HFF-Myc (cell line): ENCODE measurements around the gene PXDN.

Experiments
- DNase-seq: peaks from one replicate; pipeline ENCODE4 v3.0.0-alpha.2; 2011; ENCODE audit warnings: low read depth; ENCODE audit errors: extremely low read depth
- H3K4me3 ChIP-seq: replicated peaks from 2 replicates; pipeline ENCODE4 v1.5.1; 2011; ENCODE audit warnings: low read depth, mild to moderate bottlenecking, control low read depth, low read length
- TF ChIP-seq, protein P1 (sequence below): IDR thresholded peaks from 2 replicates; pipeline ENCODE4 v1.5.1; 2012; ENCODE audit warnings: mild to moderate bottlenecking, low read depth, low read length, control low read depth; ENCODE audit errors: missing control alignments

PXDN gene

DNA sequence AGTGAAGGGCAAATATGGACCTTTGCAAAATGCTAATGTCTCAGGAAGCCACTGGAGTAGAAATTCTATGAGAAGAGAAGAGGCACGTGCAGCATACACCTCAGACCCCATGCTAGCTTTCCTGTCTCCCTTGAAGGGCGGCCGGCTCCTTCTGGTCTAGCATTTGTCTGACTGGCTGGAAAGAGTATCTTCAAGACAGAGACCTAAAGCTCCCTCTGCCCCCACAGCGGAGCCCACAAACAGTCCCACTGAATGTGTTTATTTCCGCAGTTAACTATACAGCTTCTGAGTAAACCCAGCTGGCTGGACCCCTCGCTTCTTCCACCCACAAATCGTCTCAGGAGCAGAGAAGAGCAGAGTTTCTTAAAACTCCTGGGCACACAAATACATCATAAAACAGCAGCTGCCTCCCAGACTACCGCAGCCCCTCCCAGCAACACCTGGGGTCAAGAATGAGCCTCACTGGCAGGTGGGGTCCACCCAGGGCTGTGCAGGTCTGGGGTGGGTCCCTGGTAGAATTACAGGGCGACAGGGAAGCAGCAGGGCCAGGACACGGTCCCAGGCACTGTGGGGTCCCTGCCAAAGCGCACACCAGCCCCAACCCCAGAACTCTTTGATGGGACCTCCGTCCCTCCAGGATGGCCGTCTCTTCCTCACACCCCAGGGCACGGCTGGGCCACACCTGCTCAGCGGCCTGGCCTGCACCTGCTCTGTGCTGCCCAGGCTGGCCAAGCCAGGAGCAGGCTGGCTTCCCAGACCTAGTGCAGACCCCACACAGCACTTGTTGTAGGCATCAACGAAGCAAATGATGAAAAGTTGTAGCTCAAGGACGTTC lies 103.8 kb downstream of the PXDN start:
- no peak overlapping the region for H3K4me3 ChIP-seq
- no peak for DNase-seq
- TF ChIP-seq, protein P1, sequence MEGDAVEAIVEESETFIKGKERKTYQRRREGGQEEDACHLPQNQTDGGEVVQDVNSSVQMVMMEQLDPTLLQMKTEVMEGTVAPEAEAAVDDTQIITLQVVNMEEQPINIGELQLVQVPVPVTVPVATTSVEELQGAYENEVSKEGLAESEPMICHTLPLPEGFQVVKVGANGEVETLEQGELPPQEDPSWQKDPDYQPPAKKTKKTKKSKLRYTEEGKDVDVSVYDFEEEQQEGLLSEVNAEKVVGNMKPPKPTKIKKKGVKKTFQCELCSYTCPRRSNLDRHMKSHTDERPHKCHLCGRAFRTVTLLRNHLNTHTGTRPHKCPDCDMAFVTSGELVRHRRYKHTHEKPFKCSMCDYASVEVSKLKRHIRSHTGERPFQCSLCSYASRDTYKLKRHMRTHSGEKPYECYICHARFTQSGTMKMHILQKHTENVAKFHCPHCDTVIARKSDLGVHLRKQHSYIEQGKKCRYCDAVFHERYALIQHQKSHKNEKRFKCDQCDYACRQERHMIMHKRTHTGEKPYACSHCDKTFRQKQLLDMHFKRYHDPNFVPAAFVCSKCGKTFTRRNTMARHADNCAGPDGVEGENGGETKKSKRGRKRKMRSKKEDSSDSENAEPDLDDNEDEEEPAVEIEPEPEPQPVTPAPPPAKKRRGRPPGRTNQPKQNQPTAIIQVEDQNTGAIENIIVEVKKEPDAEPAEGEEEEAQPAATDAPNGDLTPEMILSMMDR: no peak

DNA sequence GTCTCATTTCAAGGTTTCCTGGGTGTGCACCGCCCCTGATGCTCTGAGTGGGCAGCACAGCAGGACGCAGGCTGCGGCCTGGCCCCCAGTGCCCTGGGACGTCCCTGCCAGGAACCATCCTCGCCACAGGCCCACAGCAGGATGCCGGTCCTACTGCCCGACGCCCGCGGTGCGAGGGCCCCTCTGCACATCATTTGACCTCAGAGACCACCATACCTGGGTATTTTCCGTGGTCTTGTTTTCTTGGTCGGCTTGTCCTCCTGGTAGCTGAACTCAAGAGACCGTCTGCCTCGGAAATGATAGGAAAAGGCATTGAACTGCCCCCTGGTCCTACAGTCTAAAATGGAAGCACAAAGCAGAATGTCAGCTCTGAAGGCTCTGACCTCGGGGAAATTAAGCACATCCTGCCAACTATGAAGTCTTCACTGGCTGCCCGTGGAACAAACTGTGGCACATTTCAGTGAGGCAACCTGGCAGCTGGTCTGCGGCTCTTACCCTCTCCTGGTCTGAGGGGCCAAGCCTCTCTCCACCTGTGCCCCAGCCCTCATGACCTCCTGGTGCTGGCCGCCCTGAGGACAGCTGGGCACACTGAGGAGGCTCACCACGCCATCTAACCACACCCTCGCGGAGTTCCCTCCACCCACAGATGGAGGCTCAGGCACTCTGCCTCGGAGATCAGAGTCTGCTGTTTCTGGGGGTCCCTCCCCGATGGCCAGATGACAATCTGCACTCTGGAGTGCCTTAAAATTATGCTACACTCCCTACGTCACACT lies 105.0 kb downstream of the PXDN start:
- no peak for DNase-seq
- H3K4me3 ChIP-seq: no peak overlapping the region
- TF ChIP-seq, protein P1: no peak

DNA sequence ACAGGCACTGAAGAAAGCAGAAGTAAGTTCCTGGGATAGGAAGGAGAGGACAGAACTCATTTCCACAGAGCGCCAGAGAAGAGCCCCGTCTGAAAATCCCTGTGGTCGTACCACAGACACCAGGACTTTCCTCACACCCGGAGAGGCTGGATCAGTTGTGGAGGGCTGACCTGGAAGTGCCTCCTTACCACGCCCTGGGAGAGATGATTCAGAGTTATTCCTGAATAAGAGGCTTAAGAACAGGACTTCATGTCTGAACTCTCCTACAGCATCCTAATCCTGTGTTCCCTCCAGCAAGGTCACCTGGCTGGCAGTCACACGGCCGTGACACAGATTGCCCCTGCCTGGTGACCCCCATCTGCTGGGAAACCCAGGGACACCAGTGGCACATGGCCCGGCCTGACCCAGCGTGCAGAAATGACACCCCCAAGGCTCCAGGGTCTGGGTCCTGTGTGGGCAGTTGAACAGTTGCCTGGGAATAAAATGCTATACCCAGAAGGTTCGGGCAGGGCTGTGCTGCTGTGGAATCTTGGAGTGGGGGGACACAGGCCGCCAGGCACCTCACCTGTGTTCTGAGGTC lies 105.9 kb downstream of the PXDN start:
- TF ChIP-seq, protein P1: no peak
- no peak for DNase-seq
- no peak overlapping the region for H3K4me3 ChIP-seq

DNA sequence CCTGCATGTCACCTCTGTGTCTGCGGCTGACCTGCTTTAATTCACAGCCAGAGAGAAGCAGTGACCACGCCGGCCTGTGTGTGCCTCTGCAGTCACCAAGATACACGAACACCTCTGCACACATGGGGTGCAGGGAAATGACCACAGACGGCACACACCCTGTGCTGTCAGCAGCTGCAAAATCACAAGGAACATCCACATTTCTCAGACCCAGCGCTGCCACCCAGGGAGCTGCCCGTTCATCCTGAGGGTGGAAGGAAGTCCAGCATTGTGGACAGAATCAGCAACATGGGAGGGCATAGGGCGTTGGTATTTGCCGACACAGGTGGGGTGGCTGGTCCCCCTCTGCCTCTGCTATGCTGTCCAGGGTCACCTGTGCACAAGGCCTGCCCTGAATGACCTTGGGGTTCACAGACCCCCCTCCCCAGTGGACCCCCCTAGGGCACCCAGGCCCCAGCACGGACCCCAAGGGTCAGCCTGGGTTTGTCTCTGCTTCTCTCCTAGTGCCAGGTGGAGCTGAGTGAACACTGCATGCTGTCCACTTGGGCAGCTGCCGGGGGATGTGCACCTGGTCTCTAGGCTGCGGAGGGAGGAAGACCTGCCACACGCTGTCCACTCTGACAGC lies 107.4 kb downstream of the PXDN start:
- no peak overlapping the region for H3K4me3 ChIP-seq
- DNase-seq: no peak
- TF ChIP-seq, protein P1: no peak

DNA sequence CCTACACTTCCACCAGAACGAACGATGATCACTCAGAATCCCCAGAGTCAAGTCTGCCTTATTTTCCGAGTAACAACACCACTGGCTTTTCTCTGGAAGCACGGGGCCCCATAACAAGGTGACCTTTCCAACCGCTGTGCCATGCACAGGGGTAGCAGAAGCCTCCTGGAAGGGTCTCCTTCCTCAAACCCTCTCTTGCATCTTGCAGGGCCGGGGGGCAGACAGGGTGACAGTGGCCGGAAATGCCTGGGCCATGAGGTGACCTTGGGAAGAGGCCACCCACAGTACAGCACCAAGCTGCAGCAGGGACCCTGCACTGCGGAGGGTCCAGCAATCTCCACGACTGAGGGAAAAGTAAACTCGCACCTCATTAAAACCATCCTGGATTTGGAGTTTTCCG lies 108.5 kb downstream of the PXDN start:
- H3K4me3 ChIP-seq: no peak overlapping the region
- TF ChIP-seq, protein P1: no peak
- DNase-seq: no peak

DNA sequence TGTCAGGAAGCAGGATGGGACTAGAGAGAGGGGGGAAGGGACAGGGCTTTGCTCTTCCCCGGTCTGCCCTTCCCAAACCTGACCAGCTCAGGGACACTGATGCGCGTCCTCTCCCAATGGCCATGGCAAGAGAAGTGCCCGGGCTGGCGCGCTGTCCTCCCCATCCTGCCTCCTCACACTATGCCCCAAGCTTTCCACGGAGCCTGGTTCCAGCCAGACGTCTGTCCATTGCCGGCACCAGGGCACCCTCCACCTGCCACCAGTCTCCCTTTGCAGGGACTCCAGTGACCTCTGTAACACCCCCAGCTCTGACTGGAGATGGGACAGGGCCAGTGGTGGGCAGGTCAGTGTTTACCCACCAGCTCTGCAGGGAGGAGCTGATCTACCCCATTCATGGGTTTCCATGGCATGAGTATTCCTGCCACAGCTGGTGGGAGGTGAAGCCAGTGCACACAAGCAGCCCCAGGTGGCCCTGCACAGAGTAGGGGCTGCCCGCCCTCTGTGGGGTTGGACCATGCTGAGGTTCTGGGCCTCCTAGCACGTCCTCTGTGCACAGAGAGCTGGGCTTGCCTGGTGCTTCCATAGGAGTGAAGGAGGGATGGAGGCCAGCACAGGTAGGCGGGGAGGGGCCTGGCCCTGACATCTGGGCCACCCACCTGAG lies 109.5 kb downstream of the PXDN start:
- no peak for DNase-seq
- TF ChIP-seq, protein P1: no peak
- H3K4me3 ChIP-seq: no peak overlapping the region
